CD4-positive, alpha-beta T cell treated with Interferon gamma for 1 hour (primary cell): ENCODE results near the gene CFAP46.

Source experiments
- DNase-seq: peaks from one replicate; pipeline ENCODE4 v3.0.0-alpha.2; 2020

CFAP46 gene

GRCh38 chr10:132764108-132764507 is 178.3 kb downstream of the CFAP46 start:
- DNase-seq, result no peak

- DNase-seq, result no peak
These were observed 178.8 kb downstream of the CFAP46 start for GRCh38 chr10:132763545-132763944.

GRCh38 chr10:132762267-132762666 is 180.1 kb downstream of the CFAP46 start:
- DNase-seq, result no peak

- no peak for DNase-seq
These were observed 180.8 kb downstream of the CFAP46 start for GRCh38 chr10:132761395-132762060.

- no peak for DNase-seq
These were observed 183.5 kb downstream of the CFAP46 start for GRCh38 chr10:132758865-132759264.
